Measurements from ENCODE around the gene CA11.

Gene CA11

DNA sequence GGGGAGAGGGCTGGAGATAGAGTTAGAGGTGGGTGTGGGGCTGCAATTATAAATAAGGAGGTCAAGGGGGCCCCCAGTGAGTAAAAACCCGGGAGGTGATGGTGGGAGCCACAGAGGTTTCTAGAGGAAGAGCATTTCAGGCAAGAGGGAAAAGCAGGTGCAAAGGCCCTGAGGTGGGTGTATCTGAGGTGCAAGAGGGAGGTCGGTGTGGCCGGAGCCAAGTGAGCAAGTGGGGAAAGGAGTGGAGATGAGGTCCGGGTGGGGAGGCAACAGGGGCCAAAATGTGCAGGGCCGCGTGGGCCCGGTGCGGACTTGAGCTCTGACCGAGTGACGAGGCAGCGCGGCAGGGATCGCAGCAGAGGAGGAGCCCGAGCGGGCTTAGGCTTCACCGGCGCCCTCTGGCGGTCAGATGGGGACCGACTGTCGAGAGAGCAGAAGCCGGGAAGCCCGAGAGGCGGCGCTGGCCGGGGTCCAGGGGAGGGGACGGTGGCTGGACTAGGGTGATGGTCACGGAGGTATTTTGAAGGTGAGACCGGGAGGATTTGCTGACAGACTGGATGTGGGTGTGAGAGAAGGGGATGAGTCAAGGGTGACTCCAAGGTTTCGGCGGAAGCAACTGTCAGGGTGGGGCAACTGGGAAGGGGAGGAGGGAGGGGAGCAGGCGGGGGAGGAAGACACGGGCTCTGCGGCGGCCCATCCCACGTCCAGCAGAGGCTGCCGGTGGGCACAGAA, 57.2 kb downstream of the CA11 start:
- DNase-seq (ENCODE audit: low read depth, low spot score), result peak; percentile 93

Measured in ELF-1 (cell line).